ENCODE measurements around the gene GOLGA3.

GRCh38 chr12:132776816-132777568 is 51.7 kb downstream of the GOLGA3 start:
- TF ChIP-seq CTCF (IDR thresholded peaks at IDR 0.05) (no peak), EZH2 (IDR thresholded peaks at IDR 0.05; ENCODE audit: borderline replicate concordance, insufficient read depth, low read depth, low read length, poor library complexity, severe bottlenecking) (no peak)

Data from B cell (primary cell).